Measurements from ENCODE around the gene LMBRD2.

The LMBRD2 gene

GRCh38 chr5:36172599-36172998, 20.9 kb upstream of the LMBRD2 start:
- Histone ChIP-seq H3K27me3 (ENCODE audit: control insufficient read depth in 3 of 3, insufficient read depth in 3 of 3, low read depth in 1 of 3, low read length in 3 of 3) (no peaks in the 10 kb centered on the region), H3K79me1 (ENCODE audit: low read depth, low read length) (no peaks in the 10 kb centered on the region), H4K91ac (ENCODE audit: low read depth, low read length, poor library complexity) (no peak overlapping the region), H4K8ac (ENCODE audit: low read depth, low read length) (no peak overlapping the region), H3K4ac (ENCODE audit: low read length) (no peak overlapping the region), H3K23ac (ENCODE audit: low read depth, low read length, poor library complexity) (no peak overlapping the region), H3K4me1 (ENCODE audit: control insufficient read depth in 2 of 2, insufficient read depth in 1 of 2, low read depth in 1 of 2, low read length in 2 of 2) (no peaks in the 10 kb centered on the region), H2BK15ac (ENCODE audit: low read length) (no peak overlapping the region), H3K14ac (ENCODE audit: low read length) (no peak overlapping the region), H2BK120ac (ENCODE audit: low read depth, low read length) (no peak overlapping the region), H3K9ac (ENCODE audit: low read depth, low read length, poor library complexity) (no peak overlapping the region), H2BK5ac (ENCODE audit: low read length) (no peak overlapping the region), H2AK5ac (ENCODE audit: low read depth, low read length) (no peak overlapping the region), H3K4me3 (ENCODE audit: low read length in 2 of 2) (no peak overlapping the region), H3K36me3 (replicated peaks in 1 of 2; ENCODE audit: control insufficient read depth in 2 of 2, insufficient read depth in 2 of 2, low read length in 2 of 2) (peaks cover 23 to 98% of the 10 kb centered on the region in 2 donors), H3K4me2 (ENCODE audit: insufficient read depth, low read length, poor library complexity, severe bottlenecking) (no peak overlapping the region), H3K27ac (replicated peaks; ENCODE audit: low read length) (no peak overlapping the region), H3K18ac (ENCODE audit: low read length) (no peak overlapping the region), H2BK12ac (ENCODE audit: low read length) (no peak overlapping the region), H2AFZ (ENCODE audit: low read length) (no peak overlapping the region), H3K9me3 (replicated peaks in 1 of 2; ENCODE audit: control insufficient read depth in 2 of 2, insufficient read depth in 1 of 2, low read depth in 1 of 2, low read length in 2 of 2) (no peaks in the 10 kb centered on the region)
- WGBS, 2 donors (ENCODE audit: extremely low coverage in 2 of 2, insufficient read length in 2 of 2, insufficient replicate concordance in 1 of 2) = no CpG with 5 or more reads among the region's 1 CpG
- DNase-seq (ENCODE audit: low spot score) = no peak

GRCh38 chr5:36170832-36171424, 19.2 kb upstream of the LMBRD2 start:
- Histone ChIP-seq H2BK120ac (ENCODE audit: low read depth, low read length) (no peak overlapping the region), H3K36me3 (replicated peaks in 1 of 2; ENCODE audit: control insufficient read depth in 2 of 2, insufficient read depth in 2 of 2, low read length in 2 of 2) (peaks cover 25 to 99% of the 10 kb centered on the region in 2 donors), H3K18ac (ENCODE audit: low read length) (no peak overlapping the region)

DNA sequence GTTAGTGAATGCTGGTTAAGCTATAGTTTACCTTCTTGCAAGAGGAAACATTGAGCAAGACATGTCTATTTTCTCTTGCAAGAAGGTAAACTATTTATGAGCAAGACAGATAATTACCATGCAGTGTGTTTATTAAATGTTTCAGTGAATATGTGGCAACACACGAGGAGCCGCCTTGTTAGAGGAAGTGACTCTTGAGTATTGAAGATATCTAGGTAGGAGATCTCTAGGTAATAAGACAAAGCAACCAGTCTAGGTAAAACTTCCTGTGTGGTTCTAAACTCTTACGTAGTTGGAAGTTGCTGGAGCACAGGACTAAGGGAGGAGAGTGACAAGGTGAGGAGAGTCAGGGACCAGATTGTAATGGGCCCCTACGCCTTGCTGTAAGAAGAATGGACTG, 17.1 kb upstream of the LMBRD2 start:
- DNase-seq (ENCODE audit: low spot score) = no peak
- no CpG with 5 or more reads among the region's 4 CpGs for WGBS, 2 donors (ENCODE audit: extremely low coverage in 2 of 2, insufficient read length in 2 of 2, insufficient replicate concordance in 1 of 2)

More at GRCh38 chr5:36170832-36171424, 19.2 kb upstream of the LMBRD2 start:
- Histone ChIP-seq H3K4ac (ENCODE audit: low read length) (no peak overlapping the region), H2BK15ac (ENCODE audit: low read length) (no peak overlapping the region), H2BK12ac (ENCODE audit: low read length) (no peak overlapping the region), H3K79me1 (ENCODE audit: low read depth, low read length) (no peaks in the 10 kb centered on the region), H3K23ac (ENCODE audit: low read depth, low read length, poor library complexity) (no peak overlapping the region), H2AK5ac (ENCODE audit: low read depth, low read length) (no peak overlapping the region), H3K4me2 (ENCODE audit: insufficient read depth, low read length, poor library complexity, severe bottlenecking) (no peak overlapping the region), H3K9ac (ENCODE audit: low read depth, low read length, poor library complexity) (no peak overlapping the region), H3K4me1 (ENCODE audit: control insufficient read depth in 2 of 2, insufficient read depth in 1 of 2, low read depth in 1 of 2, low read length in 2 of 2) (no peaks in the 10 kb centered on the region), H3K9me3 (replicated peaks in 1 of 2; ENCODE audit: control insufficient read depth in 2 of 2, insufficient read depth in 1 of 2, low read depth in 1 of 2, low read length in 2 of 2) (no peaks in the 10 kb centered on the region), H3K27ac (replicated peaks; ENCODE audit: low read length) (no peak overlapping the region), H4K91ac (ENCODE audit: low read depth, low read length, poor library complexity) (no peak overlapping the region), H3K27me3 (ENCODE audit: control insufficient read depth in 3 of 3, insufficient read depth in 3 of 3, low read depth in 1 of 3, low read length in 3 of 3) (no peaks in the 10 kb centered on the region), H2AFZ (ENCODE audit: low read length) (no peak overlapping the region), H3K14ac (ENCODE audit: low read length) (no peak overlapping the region), H4K8ac (ENCODE audit: low read depth, low read length) (no peak overlapping the region), H3K4me3 (ENCODE audit: low read length in 2 of 2) (no peak overlapping the region), H2BK5ac (ENCODE audit: low read length) (no peak overlapping the region)
- no CpG with 5 or more reads among the region's 5 CpGs for WGBS, 2 donors (ENCODE audit: extremely low coverage in 2 of 2, insufficient read length in 2 of 2, insufficient replicate concordance in 1 of 2)
- DNase-seq (ENCODE audit: low spot score) = no peak

DNA sequence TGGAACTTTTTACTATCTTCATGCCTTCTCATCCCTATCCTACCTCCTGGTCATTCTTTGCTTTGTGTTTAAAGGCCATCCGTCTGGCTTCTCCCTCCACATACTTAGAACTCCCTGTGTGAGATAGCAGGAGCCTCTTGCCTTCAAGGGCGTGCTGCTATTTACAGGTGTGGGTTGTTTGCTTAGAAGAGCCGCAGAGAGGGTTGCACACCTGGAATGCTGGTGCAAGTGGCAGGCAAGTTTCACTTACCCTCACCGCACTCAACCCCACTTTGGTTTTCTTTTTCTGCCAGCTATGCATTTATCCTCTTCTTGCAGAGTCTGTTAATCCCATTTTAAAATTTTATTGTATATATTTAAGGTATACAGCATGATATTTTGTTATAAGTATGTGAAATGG, 12.8 kb upstream of the LMBRD2 start:
- Histone ChIP-seq H3K23ac (ENCODE audit: low read depth, low read length, poor library complexity) (no peak overlapping the region), H3K79me1 (ENCODE audit: low read depth, low read length) (peaks cover 1% of the 10 kb centered on the region), H2BK5ac (ENCODE audit: low read length) (no peak overlapping the region), H3K4me1 (ENCODE audit: control insufficient read depth in 2 of 2, insufficient read depth in 1 of 2, low read depth in 1 of 2, low read length in 2 of 2) (no peaks in the 10 kb centered on the region), H2AK5ac (ENCODE audit: low read depth, low read length) (no peak overlapping the region), H3K18ac (ENCODE audit: low read length) (no peak overlapping the region), H2BK120ac (ENCODE audit: low read depth, low read length) (no peak overlapping the region), H3K4me3 (ENCODE audit: low read length in 2 of 2) (no peak overlapping the region), H3K14ac (ENCODE audit: low read length) (no peak overlapping the region), H4K91ac (ENCODE audit: low read depth, low read length, poor library complexity) (no peak overlapping the region), H3K27ac (replicated peaks; ENCODE audit: low read length) (no peak overlapping the region), H4K8ac (ENCODE audit: low read depth, low read length) (no peak overlapping the region), H3K4ac (ENCODE audit: low read length) (no peak overlapping the region), H3K27me3 (ENCODE audit: control insufficient read depth in 3 of 3, insufficient read depth in 3 of 3, low read depth in 1 of 3, low read length in 3 of 3) (no peaks in the 10 kb centered on the region), H2BK12ac (ENCODE audit: low read length) (no peak overlapping the region), H3K9me3 (replicated peaks in 1 of 2; ENCODE audit: control insufficient read depth in 2 of 2, insufficient read depth in 1 of 2, low read depth in 1 of 2, low read length in 2 of 2) (no peaks in the 10 kb centered on the region), H2AFZ (ENCODE audit: low read length) (no peak overlapping the region), H3K4me2 (ENCODE audit: insufficient read depth, low read length, poor library complexity, severe bottlenecking) (no peak overlapping the region), H2BK15ac (ENCODE audit: low read length) (no peak overlapping the region), H3K9ac (ENCODE audit: low read depth, low read length, poor library complexity) (no peak overlapping the region), H3K36me3 (replicated peaks in 1 of 2; ENCODE audit: control insufficient read depth in 2 of 2, insufficient read depth in 2 of 2, low read length in 2 of 2) (peaks cover 38 to 99% of the 10 kb centered on the region in 2 donors)
- DNase-seq (ENCODE audit: low spot score) = no peak
- no CpG with 5 or more reads among the region's 4 CpGs for WGBS, 2 donors (ENCODE audit: extremely low coverage in 2 of 2, insufficient read length in 2 of 2, insufficient replicate concordance in 1 of 2)

More for the DNA sequence above, 17.1 kb upstream of the LMBRD2 start:
- Histone ChIP-seq H2AFZ (ENCODE audit: low read length) (no peak overlapping the region), H3K27me3 (ENCODE audit: control insufficient read depth in 3 of 3, insufficient read depth in 3 of 3, low read depth in 1 of 3, low read length in 3 of 3) (no peaks in the 10 kb centered on the region), H3K36me3 (replicated peaks in 1 of 2; ENCODE audit: control insufficient read depth in 2 of 2, insufficient read depth in 2 of 2, low read length in 2 of 2) (peaks cover 29 to 99% of the 10 kb centered on the region in 2 donors), H3K14ac (ENCODE audit: low read length) (no peak overlapping the region), H3K23ac (ENCODE audit: low read depth, low read length, poor library complexity) (no peak overlapping the region), H2BK12ac (ENCODE audit: low read length) (no peak overlapping the region), H3K18ac (ENCODE audit: low read length) (no peak overlapping the region), H3K27ac (replicated peaks; ENCODE audit: low read length) (no peak overlapping the region), H3K4me2 (ENCODE audit: insufficient read depth, low read length, poor library complexity, severe bottlenecking) (no peak overlapping the region), H4K91ac (ENCODE audit: low read depth, low read length, poor library complexity) (no peak overlapping the region), H3K4ac (ENCODE audit: low read length) (no peak overlapping the region), H3K9me3 (replicated peaks in 1 of 2; ENCODE audit: control insufficient read depth in 2 of 2, insufficient read depth in 1 of 2, low read depth in 1 of 2, low read length in 2 of 2) (no peaks in the 10 kb centered on the region), H3K79me1 (ENCODE audit: low read depth, low read length) (peaks cover 1% of the 10 kb centered on the region), H3K4me1 (ENCODE audit: control insufficient read depth in 2 of 2, insufficient read depth in 1 of 2, low read depth in 1 of 2, low read length in 2 of 2) (no peaks in the 10 kb centered on the region), H2AK5ac (ENCODE audit: low read depth, low read length) (no peak overlapping the region), H2BK15ac (ENCODE audit: low read length) (no peak overlapping the region), H2BK5ac (ENCODE audit: low read length) (no peak overlapping the region), H2BK120ac (ENCODE audit: low read depth, low read length) (no peak overlapping the region), H3K9ac (ENCODE audit: low read depth, low read length, poor library complexity) (no peak overlapping the region), H4K8ac (ENCODE audit: low read depth, low read length) (no peak overlapping the region), H3K4me3 (ENCODE audit: low read length in 2 of 2) (no peak overlapping the region)
